ENCODE measurements around the gene ZNF761. TPM values are rescaled to one million over a fixed set of nuclear protein-coding genes. Genes with fewer than 3 reads are reported as not detected.
"Not testable (repeated sequence)": the region's sequence is repeated elsewhere in the genome, so short reads cannot be mapped to it uniquely, and the experiment has no call there.

The ZNF761 gene
- polyA plus RNA-seq, 4 donors = 5.1 to 19.8 (median 6.2) TPM

DNA sequence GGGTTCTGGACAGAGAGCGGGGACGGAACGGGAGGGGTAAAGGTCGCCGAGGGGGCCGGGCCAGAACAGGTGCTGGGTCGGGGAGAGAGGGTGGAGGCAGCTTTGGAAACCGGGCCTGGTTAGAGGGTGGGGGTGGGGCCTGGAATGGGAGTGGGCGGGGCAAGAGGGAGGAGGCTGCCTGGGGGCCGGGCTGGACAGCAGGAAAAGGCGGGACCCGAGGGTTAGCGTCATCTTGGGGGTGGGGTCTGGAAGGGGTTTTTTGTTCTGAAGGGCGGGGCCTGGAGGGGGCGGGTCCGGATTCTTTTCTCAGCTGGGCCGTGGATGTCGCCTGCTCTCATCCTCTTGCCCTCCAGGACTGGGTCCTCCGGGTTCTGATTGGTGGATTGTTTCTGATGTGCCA is 31.5 kb downstream of the ZNF761 start:
- H3K36me3 ChIP-seq (ENCODE audit: control insufficient read depth in 3 of 3, insufficient read depth in 2 of 3, low read depth in 1 of 3, low read length in 3 of 3) = no peaks in the 10 kb centered on the region
- H3K27ac ChIP-seq (ENCODE audit: low read depth in 1 of 3, low read length in 2 of 3) = no peak overlapping the region
- H3K27me3 ChIP-seq (ENCODE audit: control insufficient read depth in 3 of 3, insufficient read depth in 3 of 3, low read length in 3 of 3) = peaks cover 0 to 5% (median 0%) of the 10 kb centered on the region in 3 donors
- H3K9me3 ChIP-seq (ENCODE audit: control insufficient read depth in 2 of 2, insufficient read depth in 1 of 2, low read depth in 1 of 2, low read length in 1 of 2) = peaks cover 2 to 40% of the 10 kb centered on the region in 2 donors
- FAIRE-seq (no peak), DNase-seq (no peak)
- no peak overlapping the region for H3K4me3 ChIP-seq (ENCODE audit: low read depth in 1 of 3, low read length in 3 of 3)
- 14 to 40% (median 30%) methylated on average over 17 to 19 of the region's 19 CpGs for WGBS, 3 donors
- H3K4me1 ChIP-seq (ENCODE audit: control insufficient read depth in 3 of 3, insufficient read depth in 2 of 3, low read depth in 1 of 3, low read length in 2 of 3) = no peaks in the 10 kb centered on the region

DNA sequence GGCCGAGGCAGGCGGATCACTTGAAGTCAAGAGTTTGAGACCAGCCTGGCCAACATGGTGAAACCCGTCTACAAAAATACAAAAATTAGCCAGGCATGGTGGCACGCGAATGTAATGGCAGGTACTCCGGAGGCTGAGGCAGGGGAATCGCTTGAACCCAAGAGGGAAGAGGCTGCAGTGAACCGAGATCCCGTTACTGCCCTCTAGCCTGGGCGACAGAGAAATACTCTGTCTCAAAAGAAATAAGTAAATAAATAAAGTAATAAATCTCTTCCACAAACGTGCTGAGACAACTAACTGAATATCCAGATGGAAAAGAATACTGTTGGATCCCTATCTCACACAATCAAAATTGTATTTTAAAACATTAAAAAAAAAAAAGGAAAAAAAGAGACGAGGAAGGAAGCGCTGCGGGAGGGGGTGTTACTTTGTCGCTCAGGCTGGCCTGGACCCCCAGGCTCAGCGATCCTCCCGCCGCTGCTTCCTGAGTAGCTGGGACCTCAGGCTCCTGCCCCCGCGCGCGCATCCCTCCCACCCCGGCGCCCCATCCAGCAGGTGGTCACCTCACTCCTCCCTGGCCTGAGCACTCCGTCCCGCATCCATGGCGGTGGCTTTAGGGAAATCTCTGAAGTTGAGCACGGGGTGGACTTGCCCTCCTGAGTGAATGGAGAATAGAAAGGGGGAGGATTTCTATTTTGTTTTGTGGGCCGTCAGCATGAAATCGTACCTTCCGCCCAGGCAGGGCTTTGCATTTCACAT is 35.1 kb downstream of the ZNF761 start:
- Histone ChIP-seq H3K9me3 (ENCODE audit: control insufficient read depth in 2 of 2, insufficient read depth in 1 of 2, low read depth in 1 of 2, low read length in 1 of 2) (peaks cover 0 to 17% of the 10 kb centered on the region in 2 donors), H3K27ac (ENCODE audit: low read depth in 1 of 3, low read length in 2 of 3) (peak overlapping the region in 2 of 3 donors; percentile 38 to 58), H3K4me3 (ENCODE audit: low read depth in 1 of 3, low read length in 3 of 3) (peak overlapping the region; percentile 41 to 72 (median 54)), H3K36me3 (ENCODE audit: control insufficient read depth in 3 of 3, insufficient read depth in 2 of 3, low read depth in 1 of 3, low read length in 3 of 3) (no peaks in the 10 kb centered on the region), H3K4me1 (ENCODE audit: control insufficient read depth in 3 of 3, insufficient read depth in 2 of 3, low read depth in 1 of 3, low read length in 2 of 3) (no peaks in the 10 kb centered on the region), H3K27me3 (ENCODE audit: control insufficient read depth in 3 of 3, insufficient read depth in 3 of 3, low read length in 3 of 3) (peaks cover 0 to 5% (median 0%) of the 10 kb centered on the region in 3 donors)
- DNase-seq (no peak), FAIRE-seq (no peak)
- WGBS, 3 donors = 11 to 13% (median 12%) methylated on average over 29 to 31 of the region's 31 CpGs

DNA sequence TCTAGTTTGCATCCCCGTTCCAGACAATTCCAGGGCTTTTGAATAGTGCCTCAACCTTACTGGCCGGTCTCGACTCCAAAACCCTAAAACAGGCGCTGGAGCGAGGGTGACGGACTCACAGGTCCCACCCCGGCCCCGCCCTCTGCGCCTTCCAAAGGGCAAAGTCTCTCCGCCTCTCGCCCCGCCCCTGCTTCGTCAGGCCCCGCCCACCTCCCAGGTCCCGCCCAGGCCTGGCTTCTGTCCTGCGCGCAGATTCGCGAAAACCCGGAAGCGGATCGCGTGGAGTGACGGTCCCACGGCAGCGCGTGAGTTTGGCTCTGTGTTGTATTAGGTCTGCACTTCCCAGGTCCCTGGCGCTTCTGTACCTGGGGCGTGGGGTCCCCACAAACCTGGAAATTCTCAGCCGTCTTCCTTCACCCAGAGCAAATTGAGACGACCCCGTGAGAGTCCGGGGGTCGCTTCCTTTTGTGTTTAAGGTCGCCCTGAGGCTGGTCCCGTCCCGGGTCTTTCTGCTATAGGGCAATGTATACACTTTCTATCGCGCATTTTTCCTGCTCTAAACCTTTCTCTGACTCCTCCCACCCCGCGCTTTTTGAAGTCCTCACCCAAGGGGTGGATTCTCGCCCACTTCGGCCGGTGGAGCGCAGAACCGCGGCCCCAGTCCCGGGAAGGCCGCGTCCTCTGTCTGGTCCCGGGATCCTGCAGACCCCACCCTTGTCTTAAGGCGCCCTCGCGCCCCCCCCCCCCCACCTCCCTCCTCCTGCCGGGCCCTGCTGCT is 35.9 kb downstream of the ZNF761 start, which contains the start of gene ZNF813:
Gene ZNF813, plus strand, starts transcription at position 249 of the 778 bp plus-strand sequence. CDS start 16,090 bp downstream, outside the sequence.
- peak within 1 kb of the TSS in 2 of 3 donors; percentile 85 to 92 for H3K27ac ChIP-seq (ENCODE audit: low read depth in 1 of 3, low read length in 2 of 3)
- peak within 1 kb of the TSS; percentile 54 to 81 (median 72) for H3K4me3 ChIP-seq (ENCODE audit: low read depth in 1 of 3, low read length in 3 of 3)
- peak; percentile 91 to 97 for DNase-seq
- 0% methylated on average over 50 to 53 of the region's 55 CpGs for WGBS, 3 donors
- no peaks in the 10 kb centered on the region for H3K4me1 ChIP-seq (ENCODE audit: control insufficient read depth in 3 of 3, insufficient read depth in 2 of 3, low read depth in 1 of 3, low read length in 2 of 3)
- no peak for FAIRE-seq
- H3K36me3 ChIP-seq (ENCODE audit: control insufficient read depth in 3 of 3, insufficient read depth in 2 of 3, low read depth in 1 of 3, low read length in 3 of 3) = no peaks in the 10 kb centered on the region
- H3K27me3 ChIP-seq (ENCODE audit: control insufficient read depth in 3 of 3, insufficient read depth in 3 of 3, low read length in 3 of 3) = peaks cover 0 to 5% (median 0%) of the 10 kb centered on the region in 3 donors
- peaks cover 0 to 20% of the 10 kb centered on the region in 2 donors for H3K9me3 ChIP-seq (ENCODE audit: control insufficient read depth in 2 of 2, insufficient read depth in 1 of 2, low read depth in 1 of 2, low read length in 1 of 2)

- not testable (repeated sequence) for H3K36me3 ChIP-seq (ENCODE audit: control insufficient read depth in 3 of 3, insufficient read depth in 2 of 3, low read depth in 1 of 3, low read length in 3 of 3); H3K27me3 ChIP-seq (ENCODE audit: control insufficient read depth in 3 of 3, insufficient read depth in 3 of 3, low read length in 3 of 3); H3K27ac ChIP-seq (ENCODE audit: low read depth in 1 of 3, low read length in 2 of 3); H3K4me1 ChIP-seq (ENCODE audit: control insufficient read depth in 3 of 3, insufficient read depth in 2 of 3, low read depth in 1 of 3, low read length in 2 of 3); FAIRE-seq; DNase-seq
- 36 to 59% (median 46%) methylated on average over 8 of the region's 8 CpGs for WGBS, 3 donors
- H3K9me3 ChIP-seq (ENCODE audit: control insufficient read depth in 2 of 2, insufficient read depth in 1 of 2, low read depth in 1 of 2, low read length in 1 of 2) = peaks cover 0 to 15% of the 10 kb centered on the region in 2 donors
- peak overlapping the region in 1 of 3 donors; percentile 72 for H3K4me3 ChIP-seq (ENCODE audit: low read depth in 1 of 3, low read length in 3 of 3)
Observed at GRCh38 chr19:53468628-53469027, 36.8 kb downstream of the ZNF761 start.

DNA sequence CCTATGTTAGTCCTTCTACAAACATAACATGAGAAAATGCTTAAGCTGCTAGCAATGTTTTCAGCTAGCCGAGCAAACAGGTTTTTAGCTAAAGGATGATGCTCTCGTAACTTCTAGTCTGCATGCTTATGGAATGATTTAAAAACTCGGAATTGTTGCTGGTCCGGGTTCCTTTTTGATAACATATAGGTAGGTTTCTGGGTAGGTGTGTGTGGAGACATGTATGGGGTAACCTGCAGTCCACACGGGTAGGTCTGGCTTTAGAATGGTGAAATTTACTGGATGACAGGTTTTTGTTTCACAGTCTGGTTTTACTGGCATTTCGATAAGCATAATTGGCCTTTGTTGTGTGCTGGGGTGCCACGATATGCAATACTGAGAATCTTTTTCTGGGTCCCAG is 40.1 kb downstream of the ZNF761 start:
- no peaks in the 10 kb centered on the region for H3K4me1 ChIP-seq (ENCODE audit: control insufficient read depth in 3 of 3, insufficient read depth in 2 of 3, low read depth in 1 of 3, low read length in 2 of 3)
- WGBS, 3 donors = 93 to 98% (median 96%) methylated on average over 7 of the region's 7 CpGs
- DNase-seq (no peak), FAIRE-seq (no peak)
- no peaks in the 10 kb centered on the region for H3K27me3 ChIP-seq (ENCODE audit: control insufficient read depth in 3 of 3, insufficient read depth in 3 of 3, low read length in 3 of 3)
- H3K27ac ChIP-seq (ENCODE audit: low read depth in 1 of 3, low read length in 2 of 3) = no peak overlapping the region
- H3K36me3 ChIP-seq (ENCODE audit: control insufficient read depth in 3 of 3, insufficient read depth in 2 of 3, low read depth in 1 of 3, low read length in 3 of 3) = peaks cover 5 to 10% (median 6%) of the 10 kb centered on the region in 3 donors
- peaks cover 2 to 35% of the 10 kb centered on the region in 2 donors for H3K9me3 ChIP-seq (ENCODE audit: control insufficient read depth in 2 of 2, insufficient read depth in 1 of 2, low read depth in 1 of 2, low read length in 1 of 2)
- H3K4me3 ChIP-seq (ENCODE audit: low read depth in 1 of 3, low read length in 3 of 3) = no peak overlapping the region

GRCh38 chr19:53474832-53475231 is 43.0 kb downstream of the ZNF761 start:
- not testable (repeated sequence) for H3K27ac ChIP-seq (ENCODE audit: low read depth in 1 of 3, low read length in 2 of 3); H3K4me3 ChIP-seq (ENCODE audit: low read depth in 1 of 3, low read length in 3 of 3); DNase-seq; H3K27me3 ChIP-seq (ENCODE audit: control insufficient read depth in 3 of 3, insufficient read depth in 3 of 3, low read length in 3 of 3); H3K4me1 ChIP-seq (ENCODE audit: control insufficient read depth in 3 of 3, insufficient read depth in 2 of 3, low read depth in 1 of 3, low read length in 2 of 3); FAIRE-seq
- 68 to 100% (median 80%) methylated on average over 1 of the region's 1 CpG for whole genome bisulfite sequencing, 3 donors
- peaks cover 8 to 59% of the 10 kb centered on the region in 2 donors for H3K9me3 ChIP-seq (ENCODE audit: control insufficient read depth in 2 of 2, insufficient read depth in 1 of 2, low read depth in 1 of 2, low read length in 1 of 2)
- H3K36me3 ChIP-seq (ENCODE audit: control insufficient read depth in 3 of 3, insufficient read depth in 2 of 3, low read depth in 1 of 3, low read length in 3 of 3) = peaks cover 13 to 25% (median 15%) of the 10 kb centered on the region in 3 donors

DNA sequence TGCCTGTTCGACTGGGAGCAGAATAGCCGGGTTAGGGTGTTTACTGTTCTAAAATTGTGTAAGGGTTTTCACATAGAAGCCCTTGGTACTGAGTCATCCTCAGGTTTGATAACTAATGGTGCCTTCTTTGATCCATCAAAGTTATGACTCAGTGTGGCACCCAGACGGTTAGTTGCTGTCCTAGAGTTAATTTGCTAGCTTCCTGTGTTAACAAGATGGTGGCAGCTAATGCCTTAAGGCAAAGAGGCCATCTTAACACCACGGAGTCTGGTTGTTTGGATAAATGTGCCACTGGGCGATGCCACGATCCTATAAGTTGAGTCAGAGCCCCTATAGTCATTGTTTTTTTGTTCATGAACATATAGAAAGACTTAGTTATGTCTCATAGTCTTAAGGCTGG is 43.7 kb downstream of the ZNF761 start:
- not testable (repeated sequence) for FAIRE-seq, DNase-seq
- peaks cover 8 to 63% of the 10 kb centered on the region in 2 donors for H3K9me3 ChIP-seq (ENCODE audit: control insufficient read depth in 2 of 2, insufficient read depth in 1 of 2, low read depth in 1 of 2, low read length in 1 of 2)

DNA sequence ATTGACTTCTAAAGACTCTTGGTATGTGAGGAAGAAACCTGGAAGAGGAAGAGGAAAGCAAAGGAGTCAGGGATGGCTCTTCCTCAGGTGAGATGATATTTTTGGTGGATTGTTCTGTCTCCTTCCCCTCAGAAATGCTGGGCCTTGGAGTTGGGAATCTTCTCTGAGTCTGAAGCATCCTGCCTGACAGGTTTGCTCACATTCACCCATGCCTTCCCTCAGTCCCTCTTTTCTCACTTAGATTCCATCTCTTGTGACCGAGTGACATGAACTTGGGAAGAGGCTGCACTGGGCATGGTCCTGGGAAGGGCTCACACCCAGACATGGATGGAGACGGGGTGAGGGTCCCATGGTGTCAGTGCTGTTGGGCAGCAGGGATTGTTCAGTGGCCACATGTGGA is 52.0 kb downstream of the ZNF761 start:
- 96 to 100% (median 97%) methylated on average over 2 of the region's 2 CpGs for WGBS, 3 donors
- H3K4me3 ChIP-seq (ENCODE audit: low read depth in 1 of 3, low read length in 3 of 3); H3K4me1 ChIP-seq (ENCODE audit: control insufficient read depth in 3 of 3, insufficient read depth in 2 of 3, low read depth in 1 of 3, low read length in 2 of 3); H3K27me3 ChIP-seq (ENCODE audit: control insufficient read depth in 3 of 3, insufficient read depth in 3 of 3, low read length in 3 of 3); H3K27ac ChIP-seq (ENCODE audit: low read depth in 1 of 3, low read length in 2 of 3); DNase-seq; FAIRE-seq: not testable (repeated sequence)
- H3K9me3 ChIP-seq (ENCODE audit: control insufficient read depth in 2 of 2, insufficient read depth in 1 of 2, low read depth in 1 of 2, low read length in 1 of 2) = peaks cover 4 to 64% of the 10 kb centered on the region in 2 donors
- H3K36me3 ChIP-seq (ENCODE audit: control insufficient read depth in 3 of 3, insufficient read depth in 2 of 3, low read depth in 1 of 3, low read length in 3 of 3) = peaks cover 13 to 31% (median 18%) of the 10 kb centered on the region in 3 donors

More for the DNA sequence above, 43.7 kb downstream of the ZNF761 start:
- not testable (repeated sequence) for H3K27ac ChIP-seq (ENCODE audit: low read depth in 1 of 3, low read length in 2 of 3); H3K4me1 ChIP-seq (ENCODE audit: control insufficient read depth in 3 of 3, insufficient read depth in 2 of 3, low read depth in 1 of 3, low read length in 2 of 3); H3K27me3 ChIP-seq (ENCODE audit: control insufficient read depth in 3 of 3, insufficient read depth in 3 of 3, low read length in 3 of 3); H3K4me3 ChIP-seq (ENCODE audit: low read depth in 1 of 3, low read length in 3 of 3)
- peaks cover 13 to 25% (median 15%) of the 10 kb centered on the region in 3 donors for H3K36me3 ChIP-seq (ENCODE audit: control insufficient read depth in 3 of 3, insufficient read depth in 2 of 3, low read depth in 1 of 3, low read length in 3 of 3)
- 82 to 89% (median 87%) methylated on average over 6 of the region's 6 CpGs for WGBS, 3 donors
